Endothelial cell of umbilical vein (primary cell): Measurements from ENCODE around the gene TRPV6. TPM values are rescaled to one million over a fixed set of nuclear protein-coding genes. Genes with fewer than 3 reads are reported as not detected.

ENCODE experiments used
- BruUV-seq: library from RNA; stranded (reverse); fragments of 400-500 nt; replicated peaks from 2 replicates; lab custom pipeline; 2021; lab: Mats Ljungman, UMichigan
- CTCF ChIA-PET: fragments of 300-600, 350-600 bp; sonication (Branson Sonifier 250); formaldehyde crosslinking; loops from one replicate; lab custom pipeline; 2021; ENCODE audit warnings: antibody characterized with exemption, inconsistent platforms; lab: Charles Lee
- POLR2A ChIA-PET: fragments of 300-600, 350-600 bp; sonication (Branson Sonifier 250); formaldehyde crosslinking; loops from one replicate; lab custom pipeline; 2021; ENCODE audit warnings: antibody characterized with exemption, inconsistent platforms; lab: Charles Lee
- DNase-seq: peaks from one replicate; pipeline ENCODE4 v3.0.0-alpha.2; 2011; ENCODE audit warnings: low read depth, low spot score
- FAIRE-seq: peaks from 2 replicates; lab custom pipeline; 2011; peaks lifted over from hg19 to GRCh38; lab: Jason Lieb, UNC
- H2AFZ ChIP-seq: 2 replicates; pipeline ENCODE4 v1.6.0; 2012; ENCODE audit warnings: low read depth, low read length, control low read depth, inconsistent platforms
- H3K27ac ChIP-seq: 2 replicates; pipeline ENCODE4 v1.5.1; 2011; ENCODE audit warnings: low read depth, mild to moderate bottlenecking, control low read depth, low read length, moderate library complexity; ENCODE audit not compliant: insufficient read depth
- H3K27me3 ChIP-seq, 2 experiments: 2 replicates each; pipeline versions ENCODE4 v1.6.0 to v1.6.1; 2011; ENCODE audit warnings: low read length in 2 of 2, mixed read lengths in 1 of 2; ENCODE audit not compliant: control insufficient read depth in 2 of 2, insufficient read depth in 2 of 2
- H3K36me3 ChIP-seq, 2 experiments: 2 replicates in 1 of 2; 3 replicates in 1 of 2; pipeline ENCODE4 v1.5.1; 2011; ENCODE audit warnings: low read length in 2 of 2, mild to moderate bottlenecking in 1 of 2, moderate library complexity in 1 of 2; ENCODE audit not compliant: control insufficient read depth in 2 of 2, insufficient read depth in 2 of 2; ENCODE audit errors: extremely low read depth in 1 of 2
- H3K4me1 ChIP-seq: 3 replicates; pipeline ENCODE4 v1.5.1; 2011; ENCODE audit warnings: mild to moderate bottlenecking, low read length; ENCODE audit not compliant: control insufficient read depth, insufficient read depth; ENCODE audit errors: extremely low read depth
- H3K4me2 ChIP-seq: 2 replicates; pipeline ENCODE4 v1.6.1; 2011; ENCODE audit warnings: low read length, control low read depth, mixed read lengths; ENCODE audit not compliant: insufficient read depth
- H3K4me3 ChIP-seq, 3 experiments: fragments of 200-600 bp in 1 of 3; sonication (generic), shearing (Covaris generic) in 1 of 3; replicated peaks in 1 of 3; 2 replicates each; pipeline ENCODE4 v1.5.1; 2011 to 2016; ENCODE audit warnings: control low read depth in 3 of 3, low read length in 3 of 3, mild to moderate bottlenecking in 2 of 3, inconsistent platforms in 1 of 3, low read depth in 1 of 3, moderate library complexity in 1 of 3; ENCODE audit not compliant: insufficient read depth in 1 of 3
- H3K79me2 ChIP-seq: 2 replicates; pipeline ENCODE4 v1.6.0; 2012; ENCODE audit warnings: low read length, inconsistent platforms; ENCODE audit not compliant: control insufficient read depth, insufficient read depth
- H3K9ac ChIP-seq: replicated peaks from 2 replicates; pipeline ENCODE3; 2011; ENCODE audit warnings: low read length, control low read depth; ENCODE audit not compliant: insufficient read depth; ENCODE audit errors: extremely low read depth
- H3K9me1 ChIP-seq: replicated peaks from 3 replicates; pipeline ENCODE4 v1.6.0; 2011; ENCODE audit warnings: mild to moderate bottlenecking, low read length; ENCODE audit not compliant: control insufficient read depth, insufficient read depth; ENCODE audit errors: extremely low read depth
- H3K9me3 ChIP-seq: replicated peaks from 2 replicates; pipeline ENCODE4 v1.5.1; 2012; ENCODE audit warnings: low read length, inconsistent platforms; ENCODE audit not compliant: control insufficient read depth, insufficient read depth
- H4K20me1 ChIP-seq: replicated peaks from 2 replicates; pipeline ENCODE3; 2011; ENCODE audit warnings: mild to moderate bottlenecking, low read length; ENCODE audit not compliant: control insufficient read depth, insufficient read depth; ENCODE audit errors: extremely low read depth
- EZH2 ChIP-seq: IDR thresholded peaks from 2 replicates; pipeline ENCODE4 v1.6.1; 2012; ENCODE audit warnings: borderline replicate concordance, low read depth, mild to moderate bottlenecking, moderate library complexity, low read length, inconsistent platforms; ENCODE audit not compliant: severe bottlenecking
- FOS ChIP-seq: IDR thresholded peaks from 2 replicates; pipeline ENCODE4 v1.6.1; 2011; ENCODE audit warnings: mild to moderate bottlenecking, low read length, moderate library complexity, borderline replicate concordance; ENCODE audit not compliant: insufficient read depth
- GATA2 ChIP-seq: IDR thresholded peaks from 2 replicates; pipeline ENCODE4 v1.7.0; 2011; ENCODE audit warnings: low read depth, mild to moderate bottlenecking, moderate library complexity, mixed read lengths, low read length; ENCODE audit not compliant: insufficient read length, insufficient read depth
- JUN ChIP-seq: IDR thresholded peaks from 2 replicates; pipeline ENCODE4 v1.6.1; 2011; ENCODE audit warnings: borderline replicate concordance, low read depth; ENCODE audit not compliant: insufficient read length, insufficient read depth
- dilution Hi-C: fragments of 300-500 bp; cut with MboI; formaldehyde crosslinking; loops from one replicate; pipeline ENCODE4 v1.15.0; 2019; ENCODE audit warnings: low sequenced_read_pairs; ENCODE audit not compliant: extremely low pct_ligation_motif_present
- intact Hi-C: fragments of 100-400 bp; cut with micrococcal nuclease; formaldehyde crosslinking; loops from one replicate; pipeline ENCODE4 v1.10.0; 2022
- polyA plus RNA-seq, 4 experiments: library from polyadenylated mRNA; depleted of rRNA in 3 of 4; stranded (reverse) in 3 of 4; unstranded in 1 of 4; fragments of >200 nt; gene quantifications; 2 replicates each; pipeline versions ENCODE4 v1.2.1 to v1.2.3, GENCODE V29; 2011 to 2012; ENCODE audit warnings: missing spikeins in 1 of 4
- total RNA-seq: library from RNA; stranded (reverse); gene quantifications from 2 replicates; pipeline ENCODE4 v1.2.3, GENCODE V29; 2021
- TF ChIP-seq, protein P1 (sequence below): IDR thresholded peaks from 2 replicates; pipeline ENCODE4 v1.6.1; 2011; ENCODE audit not compliant: insufficient read depth, insufficient read length

The TRPV6 gene
- total and polyA plus RNA-seq, 2 donors (not counting 3 experiments of a cell fraction or from before 2014, with no cell fraction given): not detected

DNA sequence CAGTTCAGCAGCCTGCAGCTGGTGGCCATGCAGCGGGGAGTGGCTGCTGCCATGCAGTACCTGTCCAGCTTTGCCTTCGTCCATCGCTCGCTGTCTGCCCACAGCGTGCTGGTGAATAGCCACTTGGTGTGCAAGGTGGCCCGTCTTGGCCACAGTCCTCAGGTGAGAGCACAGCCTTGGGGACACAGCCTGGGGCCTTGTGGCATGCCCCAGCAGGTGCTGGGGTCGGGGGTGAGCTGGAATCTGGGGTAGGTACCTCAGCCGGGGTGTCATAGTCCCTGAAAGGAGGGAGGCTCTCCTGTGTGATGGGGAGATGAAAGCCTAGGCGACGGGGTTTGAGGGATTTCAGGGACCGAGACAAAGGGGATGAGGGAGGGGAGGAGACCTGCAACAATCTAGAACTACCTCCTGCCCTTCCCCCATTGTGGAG lies 16.5 kb downstream of the TRPV6 start:
- H3K4me3 ChIP-seq: no peak overlapping the region
- DNase-seq (no peak), FAIRE-seq (no peak)
- H3K9me3 ChIP-seq: no peaks in the 10 kb centered on the region
- H3K9me1 ChIP-seq: no peaks in the 10 kb centered on the region
- TF ChIP-seq JUN: no peak
- TF ChIP-seq FOS: no peak
- no peak for TF ChIP-seq EZH2
- TF ChIP-seq, protein P1, sequence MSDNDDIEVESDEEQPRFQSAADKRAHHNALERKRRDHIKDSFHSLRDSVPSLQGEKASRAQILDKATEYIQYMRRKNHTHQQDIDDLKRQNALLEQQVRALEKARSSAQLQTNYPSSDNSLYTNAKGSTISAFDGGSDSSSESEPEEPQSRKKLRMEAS: no peak
- no peaks in the 10 kb centered on the region for H4K20me1 ChIP-seq
- POLR2A ChIA-PET: no interaction called here
- H3K4me1 ChIP-seq: no peaks in the 10 kb centered on the region
- dilution Hi-C loops: no loop called here
- H3K9ac ChIP-seq: no peak overlapping the region
- H3K27ac ChIP-seq: no peak overlapping the region
- BruUV-seq: no TSS peak
- H2AFZ ChIP-seq: no peak overlapping the region
- intact Hi-C loops: loop anchor here (1.0 kb wide), 1 partner anchor 39 kb away; no protein-coding TSS in a partner anchor
- H3K27me3 ChIP-seq: no peaks in the 10 kb centered on the region
- no peak overlapping the region for H3K4me2 ChIP-seq
- no peaks in the 10 kb centered on the region for H3K36me3 ChIP-seq
- no peaks in the 10 kb centered on the region for H3K79me2 ChIP-seq
- CTCF ChIA-PET: interaction anchor here (0.7 kb wide), 1 partner anchor 237 kb away, joined by 5 read pairs; no protein-coding TSS in a partner anchor

DNA sequence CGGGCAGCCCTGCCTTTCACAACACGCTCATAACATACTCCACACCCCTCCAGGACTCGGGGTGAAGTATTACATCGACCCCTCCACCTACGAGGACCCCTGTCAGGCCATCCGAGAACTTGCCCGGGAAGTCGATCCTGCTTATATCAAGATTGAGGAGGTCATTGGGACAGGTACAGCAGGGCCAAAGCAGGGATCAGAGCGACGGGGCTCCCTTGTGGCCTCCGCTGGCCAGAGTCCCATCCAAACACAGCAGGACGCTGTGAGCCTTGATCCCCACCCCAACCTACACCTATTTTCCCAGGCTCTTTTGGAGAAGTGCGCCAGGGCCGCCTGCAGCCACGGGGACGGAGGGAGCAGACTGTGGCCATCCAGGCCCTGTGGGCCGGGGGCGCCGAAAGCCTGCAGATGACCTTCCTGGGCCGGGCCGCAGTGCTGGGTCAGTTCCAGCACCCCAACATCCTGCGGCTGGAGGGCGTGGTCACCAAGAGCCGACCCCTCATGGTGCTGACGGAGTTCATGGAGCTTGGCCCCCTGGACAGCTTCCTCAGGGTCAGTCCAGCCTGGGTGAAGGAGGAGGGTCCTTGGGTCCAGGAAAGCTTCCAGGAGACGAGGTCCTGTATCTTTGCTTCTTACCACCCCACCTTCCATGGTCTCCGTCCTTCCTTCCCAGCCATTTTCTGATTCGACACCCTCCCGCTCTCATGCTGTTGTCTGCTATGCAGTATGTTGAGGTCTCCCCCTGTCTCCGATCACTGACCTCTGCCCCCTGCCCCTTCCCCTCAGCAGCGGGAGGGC lies 17.2 kb downstream of the TRPV6 start:
- ChIA-PET POLR2A (no interaction called here), CTCF (interaction anchor here (0.7 to 2.8 kb wide), 3 partner anchors 236 to 333 kb away, joined by 5 to 16 read pairs (median 5); no protein-coding TSS in a partner anchor)
- H3K4me1 ChIP-seq: no peaks in the 10 kb centered on the region
- intact Hi-C loops (loop anchor here (1.0 kb wide), 1 partner anchor 38 kb away; no protein-coding TSS in a partner anchor), dilution Hi-C loops (no loop called here)
- H4K20me1 ChIP-seq: no peaks in the 10 kb centered on the region
- no peaks in the 10 kb centered on the region for H3K79me2 ChIP-seq
- no peak overlapping the region for H3K4me2 ChIP-seq
- H3K9me1 ChIP-seq: no peaks in the 10 kb centered on the region
- DNase-seq (no peak), FAIRE-seq (no peak)
- no peak for TF ChIP-seq GATA2
- no peaks in the 10 kb centered on the region for H3K36me3 ChIP-seq
- no peak overlapping the region for H3K4me3 ChIP-seq
- H3K9ac ChIP-seq: no peak overlapping the region
- no peaks in the 10 kb centered on the region for H3K9me3 ChIP-seq
- H3K27me3 ChIP-seq: no peaks in the 10 kb centered on the region
- H3K27ac ChIP-seq: no peak overlapping the region
- BruUV-seq: no TSS peak
- no peak overlapping the region for H2AFZ ChIP-seq
